Glutamatergic neuron (in vitro differentiated cells): ENCODE measurements around the gene NRIP1. TPM values are rescaled to one million over a fixed set of nuclear protein-coding genes. Genes with fewer than 3 reads are reported as not detected.

Experiments used
- DNase-seq: peaks from one replicate; pipeline ENCODE4 v3.0.0; 2022
- H3K27ac Mint-ChIP-seq: one replicate; pipeline ENCODE4 v1.8.0; 2020; ENCODE audit warnings: mild to moderate bottlenecking, mixed read lengths, inconsistent platforms; ENCODE audit not compliant: unreplicated experiment
- H3K27me3 Mint-ChIP-seq: one replicate; pipeline ENCODE4 v1.8.0; 2020; ENCODE audit warnings: mild to moderate bottlenecking, moderate library complexity, mixed read lengths, inconsistent platforms; ENCODE audit not compliant: unreplicated experiment
- H3K36me3 Mint-ChIP-seq: one replicate; pipeline ENCODE4 v1.8.0; 2020; ENCODE audit warnings: mild to moderate bottlenecking, mixed read lengths, inconsistent platforms; ENCODE audit not compliant: unreplicated experiment
- H3K4me1 Mint-ChIP-seq: one replicate; pipeline ENCODE4 v1.8.0; 2020; ENCODE audit warnings: mild to moderate bottlenecking, low read depth, mixed read lengths, inconsistent platforms; ENCODE audit not compliant: unreplicated experiment
- H3K4me3 Mint-ChIP-seq: one replicate; pipeline ENCODE4 v1.8.0; 2020; ENCODE audit warnings: mild to moderate bottlenecking, mixed read lengths, inconsistent platforms; ENCODE audit not compliant: unreplicated experiment
- H3K9me3 Mint-ChIP-seq: one replicate; pipeline ENCODE4 v1.8.0; 2020; ENCODE audit warnings: mild to moderate bottlenecking, moderate library complexity, mixed read lengths, inconsistent platforms; ENCODE audit not compliant: unreplicated experiment
- total RNA-seq: library from RNA; stranded (reverse); fragmentation: NEBNext Ultra II Directional; extraction: Animal tissue kit (Norgen Biotek cat#: 25700); gene quantifications from one replicate; pipeline ENCODE4 v1.2.1, GENCODE V29; 2021; ENCODE audit not compliant: unreplicated experiment
- TF ChIP-seq, protein P1 (sequence below): fragments of 200-600 bp; sonication (generic); IDR thresholded peaks from one replicate; pipeline ENCODE4 v1.5.0; 2021; ENCODE audit not compliant: partially characterized antibody, unreplicated experiment

The NRIP1 gene
- total RNA-seq, 1 donor from 2014 or later, result 51.5 TPM

DNA sequence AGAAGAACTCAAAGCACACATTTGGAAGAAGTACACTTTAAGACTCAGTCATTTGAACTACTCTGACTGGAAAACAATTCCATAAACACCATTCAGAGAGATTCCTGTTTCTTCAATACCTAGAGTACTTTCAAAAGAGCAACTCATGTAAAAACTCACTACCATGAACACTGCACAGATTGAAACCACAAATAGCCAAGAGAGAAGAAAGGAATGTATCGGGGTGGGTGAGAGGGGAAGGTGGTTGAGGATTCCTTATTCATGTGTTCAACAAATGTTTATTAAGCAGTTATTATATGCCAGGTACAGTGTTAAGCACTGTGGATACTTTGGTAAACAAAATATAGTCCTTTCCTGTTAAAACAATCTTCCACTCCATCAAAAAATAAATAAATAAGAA is 64.7 kb downstream of the NRIP1 start:
- H3K4me3 Mint-ChIP-seq, result no peak overlapping the region
- peaks cover 37% of the 10 kb centered on the region for H3K4me1 Mint-ChIP-seq

DNA sequence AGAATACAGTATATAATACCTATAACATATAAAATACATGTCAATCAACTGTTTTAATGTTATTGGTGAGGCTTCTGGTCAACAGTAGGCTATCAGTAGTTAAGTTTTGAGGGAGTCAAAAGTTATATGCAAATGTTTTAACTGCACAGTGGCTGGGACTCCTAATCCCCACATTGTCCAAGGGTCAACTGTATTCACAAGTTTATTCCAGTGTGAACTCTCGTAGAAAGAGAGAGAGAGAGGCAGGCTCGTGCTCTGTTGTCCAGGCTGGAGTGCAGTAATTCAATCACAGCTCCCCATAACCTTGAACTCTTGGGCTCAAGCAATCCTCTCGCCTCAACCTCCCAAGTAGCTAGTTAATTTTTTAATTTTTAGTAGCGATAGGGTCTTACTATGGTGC is 66.0 kb downstream of the NRIP1 start:
- Mint-ChIP-seq H3K36me3 (no peaks in the 10 kb centered on the region), H3K4me3 (no peak overlapping the region), H3K27me3 (peaks cover 4% of the 10 kb centered on the region), H3K4me1 (peaks cover 27% of the 10 kb centered on the region), H3K27ac (no peak overlapping the region), H3K9me3 (peaks cover 8% of the 10 kb centered on the region)
- DNase-seq, result no peak
- TF ChIP-seq, protein P1, sequence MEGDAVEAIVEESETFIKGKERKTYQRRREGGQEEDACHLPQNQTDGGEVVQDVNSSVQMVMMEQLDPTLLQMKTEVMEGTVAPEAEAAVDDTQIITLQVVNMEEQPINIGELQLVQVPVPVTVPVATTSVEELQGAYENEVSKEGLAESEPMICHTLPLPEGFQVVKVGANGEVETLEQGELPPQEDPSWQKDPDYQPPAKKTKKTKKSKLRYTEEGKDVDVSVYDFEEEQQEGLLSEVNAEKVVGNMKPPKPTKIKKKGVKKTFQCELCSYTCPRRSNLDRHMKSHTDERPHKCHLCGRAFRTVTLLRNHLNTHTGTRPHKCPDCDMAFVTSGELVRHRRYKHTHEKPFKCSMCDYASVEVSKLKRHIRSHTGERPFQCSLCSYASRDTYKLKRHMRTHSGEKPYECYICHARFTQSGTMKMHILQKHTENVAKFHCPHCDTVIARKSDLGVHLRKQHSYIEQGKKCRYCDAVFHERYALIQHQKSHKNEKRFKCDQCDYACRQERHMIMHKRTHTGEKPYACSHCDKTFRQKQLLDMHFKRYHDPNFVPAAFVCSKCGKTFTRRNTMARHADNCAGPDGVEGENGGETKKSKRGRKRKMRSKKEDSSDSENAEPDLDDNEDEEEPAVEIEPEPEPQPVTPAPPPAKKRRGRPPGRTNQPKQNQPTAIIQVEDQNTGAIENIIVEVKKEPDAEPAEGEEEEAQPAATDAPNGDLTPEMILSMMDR, result no peak

More for the DNA sequence above, 64.7 kb downstream of the NRIP1 start:
- Mint-ChIP-seq H3K9me3 (peaks cover 9% of the 10 kb centered on the region), H3K27me3 (peaks cover 4% of the 10 kb centered on the region), H3K27ac (no peak overlapping the region), H3K36me3 (no peaks in the 10 kb centered on the region)
- TF ChIP-seq, protein P1, result no peak
- no peak for DNase-seq

DNA sequence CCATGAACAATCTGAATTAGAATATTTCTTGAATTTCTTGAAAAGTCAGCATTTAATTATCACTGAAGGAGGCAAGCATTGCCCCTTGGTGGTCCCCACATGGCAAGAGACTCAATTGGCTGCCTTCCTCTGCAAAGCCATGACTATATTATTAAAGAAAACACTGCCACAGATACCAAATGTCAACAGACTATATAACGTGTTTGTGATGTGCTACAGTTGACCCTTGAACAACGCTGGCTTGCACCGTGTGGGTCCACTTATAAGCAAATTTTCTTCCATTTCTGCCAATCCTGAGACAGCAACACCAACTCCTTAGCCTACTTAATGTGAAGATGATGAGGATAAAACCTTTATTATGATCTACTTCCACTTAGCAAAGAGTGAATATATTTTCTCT is 66.5 kb downstream of the NRIP1 start:
- Mint-ChIP-seq H3K27me3 (peaks cover under 1% of the 10 kb centered on the region), H3K9me3 (peaks cover 4% of the 10 kb centered on the region)

DNA sequence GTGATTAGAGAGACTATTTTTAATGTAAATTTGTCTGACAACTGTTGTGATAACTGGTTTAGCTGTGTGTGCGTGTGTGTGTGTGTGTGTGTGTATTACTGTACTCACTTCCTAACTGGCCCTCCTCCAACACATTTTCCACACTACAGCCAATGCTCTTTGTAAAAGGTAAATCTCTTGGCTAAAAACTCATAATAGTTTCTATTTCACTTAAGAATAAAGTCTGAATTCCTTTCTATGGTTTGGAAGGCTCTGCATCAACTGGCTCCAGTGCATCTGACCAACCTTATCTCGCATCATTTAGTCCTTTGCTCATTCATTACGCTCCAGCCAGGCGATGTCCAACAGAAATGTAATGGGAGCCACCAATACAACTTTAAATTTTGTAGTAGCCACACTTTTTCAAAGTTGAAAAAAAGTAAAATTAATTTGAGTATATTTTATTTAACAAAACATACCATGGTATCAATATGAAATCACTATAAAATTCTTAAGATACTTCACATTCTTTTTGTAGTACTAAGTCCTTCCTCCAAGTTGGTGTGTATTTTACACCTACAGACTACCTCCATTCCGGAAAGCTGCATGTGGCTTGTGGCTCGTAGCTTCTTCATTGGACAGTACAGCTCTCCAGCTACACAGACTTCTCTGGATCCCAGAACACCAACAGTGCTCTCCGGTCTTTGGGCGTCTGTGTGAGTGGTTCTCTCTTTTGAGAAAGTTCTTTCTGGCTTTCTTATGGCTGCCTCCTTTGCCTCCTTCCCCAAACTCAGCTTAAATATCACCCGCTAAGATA is 68.9 kb downstream of the NRIP1 start:
- Mint-ChIP-seq H3K36me3 (no peaks in the 10 kb centered on the region), H3K27ac (no peak overlapping the region), H3K4me3 (no peak overlapping the region), H3K9me3 (peaks cover 2% of the 10 kb centered on the region), H3K27me3 (no peaks in the 10 kb centered on the region), H3K4me1 (peaks cover 11% of the 10 kb centered on the region)
- DNase-seq, result no peak
- TF ChIP-seq, protein P1, result no peak

More for the DNA sequence above, 66.5 kb downstream of the NRIP1 start:
- TF ChIP-seq, protein P1, result no peak
- Mint-ChIP-seq H3K4me3 (no peak overlapping the region), H3K4me1 (peaks cover 23% of the 10 kb centered on the region), H3K36me3 (no peaks in the 10 kb centered on the region), H3K27ac (no peak overlapping the region)
- no peak for DNase-seq

DNA sequence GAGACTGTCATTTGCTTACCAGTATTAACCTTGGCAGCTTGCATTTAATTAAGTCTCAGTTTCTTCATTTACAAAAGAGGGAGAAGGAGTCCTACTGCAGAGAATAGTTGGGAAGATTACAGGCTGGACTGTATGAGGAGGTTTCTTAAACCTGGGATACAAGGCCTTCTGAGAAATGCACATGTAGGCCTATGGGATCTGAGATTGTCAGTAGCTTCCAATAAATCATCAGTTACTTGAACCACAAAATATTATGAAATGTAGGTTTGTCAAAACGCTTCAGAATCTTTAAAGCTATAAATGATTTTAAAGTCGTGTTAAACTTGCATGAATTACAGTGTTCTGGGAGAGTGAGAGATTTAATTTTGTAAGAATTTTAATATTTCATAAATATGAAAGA is 69.6 kb downstream of the NRIP1 start:
- Mint-ChIP-seq H3K27ac (no peak overlapping the region), H3K4me3 (no peak overlapping the region), H3K27me3 (no peaks in the 10 kb centered on the region), H3K36me3 (no peaks in the 10 kb centered on the region), H3K9me3 (peaks cover 2% of the 10 kb centered on the region), H3K4me1 (peaks cover 11% of the 10 kb centered on the region)
- DNase-seq, result no peak
- TF ChIP-seq, protein P1, result no peak
